ENCODE measurements around the gene ATP2A1. TPM values are rescaled to one million over a fixed set of nuclear protein-coding genes. Genes with fewer than 3 reads are reported as not detected.

Gene ATP2A1
- 0.16 and 0.89 TPM in 2 replicates for total RNA-seq

DNA sequence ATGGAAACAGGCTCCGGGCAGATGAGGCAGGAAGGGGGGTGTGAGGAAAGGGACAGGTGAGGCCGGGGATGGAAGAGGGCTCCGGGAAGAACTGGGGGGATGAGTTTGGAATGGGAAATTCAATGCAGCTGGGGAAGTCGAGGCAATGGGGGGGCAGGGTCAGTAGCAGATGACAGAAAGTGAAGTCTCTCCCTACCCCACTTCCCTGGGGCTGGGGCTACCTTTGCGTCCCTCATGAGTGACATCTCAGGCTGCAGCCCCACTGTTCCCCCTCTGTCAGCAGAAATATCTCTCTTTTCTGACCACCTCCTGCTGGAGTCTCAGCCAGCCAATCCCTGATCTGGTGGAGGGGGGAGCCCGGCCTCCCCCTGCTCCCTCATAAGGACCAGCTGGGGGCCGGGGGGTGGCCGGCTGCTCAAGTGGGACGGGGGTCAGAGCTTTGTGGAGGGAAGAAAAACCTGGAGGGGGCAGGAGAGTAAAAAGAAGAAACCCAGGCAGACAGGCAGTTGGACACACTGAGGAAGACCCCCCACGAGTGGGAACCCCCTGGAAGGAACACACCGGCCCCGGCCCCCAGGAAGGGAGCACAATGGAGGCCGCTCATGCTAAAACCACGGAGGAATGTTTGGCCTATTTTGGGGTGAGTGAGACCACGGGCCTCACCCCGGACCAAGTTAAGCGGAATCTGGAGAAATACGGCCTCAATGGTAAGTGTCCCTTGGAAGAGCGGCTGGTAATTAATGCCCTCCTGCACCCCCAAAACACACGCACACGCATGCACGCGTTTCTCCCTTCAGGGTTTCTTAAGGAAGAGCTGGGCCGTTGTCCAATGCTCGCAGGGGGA lies at the start of gene ATP2A1:
TSS of gene ATP2A1 (plus strand) at position 406 of the 844 bp plus-strand sequence. CDS start at position 590, 184 bp downstream.

DNA sequence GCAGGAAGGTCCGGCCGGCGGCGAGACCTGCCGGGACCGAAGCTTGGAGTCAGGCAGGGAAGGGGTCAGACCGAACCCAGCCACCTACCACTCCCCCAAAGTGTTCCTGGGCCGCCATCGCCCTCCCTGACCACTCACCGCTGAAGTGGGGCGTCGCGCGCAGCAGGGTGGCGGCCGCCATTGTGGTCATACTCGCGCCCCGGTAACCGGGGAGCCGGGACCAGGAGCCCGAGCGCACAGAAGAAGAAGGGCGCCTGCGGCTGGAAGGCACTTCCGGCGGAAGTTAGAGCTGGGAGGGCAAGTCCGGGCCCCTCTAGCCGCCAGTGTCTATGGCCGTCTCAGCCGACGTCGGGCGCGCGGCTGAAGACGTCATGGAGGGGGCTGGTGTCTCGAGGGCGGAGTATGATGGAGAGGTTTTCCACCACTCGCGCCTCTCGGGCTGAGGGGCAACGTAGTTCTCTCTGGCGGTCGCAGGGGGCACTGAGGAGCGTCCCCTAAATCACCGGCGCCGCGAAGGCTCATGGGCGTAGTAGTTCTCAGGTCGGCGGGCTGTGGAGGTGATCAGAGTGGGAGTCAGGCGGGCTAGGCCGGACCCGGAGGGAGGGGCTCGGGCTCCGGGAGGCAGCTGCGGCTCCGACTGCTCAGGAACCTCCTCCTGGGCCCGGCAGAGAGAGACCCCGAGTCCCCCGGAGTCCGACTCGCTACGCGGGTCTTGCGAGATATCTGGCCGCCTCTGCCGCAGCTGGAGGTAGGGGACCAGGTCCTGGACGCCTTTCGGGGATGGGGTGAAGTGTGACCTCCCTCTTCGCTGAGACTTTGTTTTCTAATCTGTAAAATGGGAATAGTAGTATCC lies 32.0 kb upstream of the ATP2A1 start, which contains the start of gene TUFM:
TSS of gene TUFM (minus strand) at position 269 of the 853 bp plus-strand sequence. CDS start at position 190, 79 bp downstream.

DNA sequence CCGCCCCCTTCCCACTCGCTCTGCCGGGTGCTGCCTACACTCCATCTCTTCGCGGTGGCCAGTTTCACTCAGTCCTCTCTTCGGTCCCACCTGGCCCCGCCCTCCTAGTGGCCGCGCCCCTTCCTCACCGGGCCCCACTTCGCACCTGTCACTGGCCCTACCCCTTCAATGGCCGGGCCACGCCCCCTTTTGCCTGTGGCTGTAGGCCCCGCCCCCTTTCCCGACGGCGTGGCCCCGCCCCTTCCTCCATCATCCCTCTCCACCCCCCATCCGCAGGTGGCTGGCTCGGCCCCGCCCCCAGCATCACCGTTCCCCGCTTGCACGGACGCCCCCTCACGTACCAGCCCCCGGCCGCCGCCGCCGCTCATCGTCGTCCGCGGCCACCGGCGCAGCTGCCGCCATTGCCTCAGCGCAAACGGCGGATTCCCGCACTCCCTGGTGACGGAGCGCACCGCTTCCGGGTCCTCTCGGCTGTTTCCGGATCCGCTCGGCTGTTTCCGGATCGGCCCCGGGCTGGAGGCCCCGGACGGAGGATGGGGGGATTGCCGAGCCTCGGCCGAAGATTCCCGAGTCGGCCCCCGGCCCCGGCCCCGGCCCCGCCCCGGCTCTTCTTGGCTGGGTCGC lies 46.6 kb downstream of the ATP2A1 start, which contains the start of gene RABEP2:
TSS of gene RABEP2 (minus strand) at position 477 of the 624 bp plus-strand sequence. CDS start at position 402, 75 bp downstream.

DNA sequence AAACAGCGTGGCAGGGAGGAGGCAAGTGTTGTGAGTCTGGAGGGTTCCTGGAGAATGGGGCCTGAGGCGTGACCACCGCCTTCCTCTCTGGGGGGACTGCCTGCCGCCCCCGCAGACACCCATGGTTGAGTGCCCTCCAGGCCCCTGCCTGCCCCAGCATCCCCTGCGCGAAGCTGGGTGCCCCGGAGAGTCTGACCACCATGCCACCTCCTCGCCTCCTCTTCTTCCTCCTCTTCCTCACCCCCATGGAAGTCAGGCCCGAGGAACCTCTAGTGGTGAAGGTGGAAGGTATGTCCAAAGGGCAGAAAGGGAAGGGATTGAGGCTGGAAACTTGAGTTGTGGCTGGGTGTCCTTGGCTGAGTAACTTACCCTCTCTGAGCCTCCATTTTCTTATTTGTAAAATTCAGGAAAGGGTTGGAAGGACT lies 53.5 kb downstream of the ATP2A1 start, which contains the start of gene CD19:
TSS of gene CD19 (plus strand) at position 171 of the 425 bp plus-strand sequence. CDS start at position 201, 30 bp downstream.

DNA sequence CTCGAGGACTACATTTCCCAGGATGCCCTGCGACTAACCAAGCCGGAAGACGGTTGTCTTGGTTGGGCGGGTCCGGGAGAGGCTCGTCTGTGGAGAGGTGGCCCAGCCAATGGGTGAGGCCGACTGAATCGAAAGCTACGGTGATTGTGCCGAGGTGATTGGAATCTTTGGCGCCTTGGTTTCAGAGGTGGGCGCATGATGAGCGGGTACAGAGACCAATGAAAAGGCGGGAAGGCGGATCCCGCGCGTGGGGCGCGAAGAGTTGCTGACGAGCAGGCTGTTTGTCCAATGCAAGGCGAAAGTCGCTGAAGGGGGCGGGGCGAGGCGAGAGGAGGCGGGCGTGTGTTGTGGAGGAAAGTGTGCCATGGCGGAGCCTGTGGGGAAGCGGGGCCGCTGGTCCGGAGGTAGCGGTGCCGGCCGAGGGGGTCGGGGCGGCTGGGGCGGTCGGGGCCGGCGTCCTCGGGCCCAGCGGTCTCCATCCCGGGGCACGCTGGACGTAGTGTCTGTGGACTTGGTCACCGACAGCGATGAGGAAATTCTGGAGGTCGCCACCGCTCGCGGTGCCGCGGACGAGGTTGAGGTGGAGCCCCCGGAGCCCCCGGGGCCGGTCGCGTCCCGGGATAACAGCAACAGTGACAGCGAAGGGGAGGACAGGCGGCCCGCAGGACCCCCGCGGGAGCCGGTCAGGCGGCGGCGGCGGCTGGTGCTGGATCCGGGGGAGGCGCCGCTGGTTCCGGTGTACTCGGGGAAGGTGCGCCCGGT lies 72.5 kb downstream of the ATP2A1 start, which contains the start of gene NFATC2IP:
TSS of gene NFATC2IP (plus strand) at position 290 of the 762 bp plus-strand sequence. CDS start at position 365, 75 bp downstream.

Other genes starting within 250 kb of the ATP2A1 start
- not detected in 2 replicates for gene NPIPB8, start 240.4 kb upstream of the ATP2A1 start, total RNA-seq
- 458 and 538 TPM in 2 replicates for gene EIF3C, start 167.0 kb upstream of the ATP2A1 start, total RNA-seq
- gene NPIPB9, start 126.7 kb upstream of the ATP2A1 start, total RNA-seq = 0.38 TPM in 1 of 2 replicates, not detected in the other
- 119 and 120 TPM in 2 replicates for gene ATXN2L, start 55.5 kb upstream of the ATP2A1 start, total RNA-seq
- gene TUFM, start 32.1 kb upstream of the ATP2A1 start, total RNA-seq = 198 and 222 TPM in 2 replicates
- gene SH2B1, start 14.6 kb upstream of the ATP2A1 start, total RNA-seq = 20.2 and 44.5 TPM in 2 replicates
- gene RABEP2, start 46.8 kb downstream of the ATP2A1 start, total RNA-seq = 20.0 and 41.2 TPM in 2 replicates
- 0.16 and 0.25 TPM in 2 replicates for gene CD19, start 53.5 kb downstream of the ATP2A1 start, total RNA-seq
- gene NFATC2IP, start 72.4 kb downstream of the ATP2A1 start, total RNA-seq = 17.2 and 26.7 TPM in 2 replicates
- 60.0 and 111 TPM in 2 replicates for gene SPNS1, start 96.3 kb downstream of the ATP2A1 start, total RNA-seq
- 3.7 and 6.2 TPM in 2 replicates for gene LAT, start 106.6 kb downstream of the ATP2A1 start, total RNA-seq

Measured in mesangial cell (primary cell).